GM23338 (cell line): ENCODE data around the gene RAD23B. TPM values are rescaled to one million over a fixed set of nuclear protein-coding genes. Genes with fewer than 3 reads are reported as not detected.

ENCODE experiments used
- ATAC-seq: fragments of 200-7000 bp; cut with Tn5 transposase; 3 replicates; pipeline ENCODE4 v1.9.1; 2020
- DNase-seq: peaks from one replicate; pipeline ENCODE4 v3.0.0-alpha.2; 2015; ENCODE audit warnings: low spot score
- H2AFZ ChIP-seq: fragments of 200-600 bp; sonication (generic); 2 replicates; pipeline ENCODE4 v1.8.0; 2016; ENCODE audit warnings: antibody characterized with exemption, mild to moderate bottlenecking, moderate library complexity
- H3F3A ChIP-seq: fragments of 200-600 bp; sonication (generic); replicated peaks from 2 replicates; pipeline ENCODE4 v1.8.0; 2017; ENCODE audit warnings: antibody characterized with exemption, mixed run types, low read depth
- H3K27ac ChIP-seq: fragments of 200-600 bp; sonication (generic); 2 replicates; pipeline ENCODE4 v1.6.1; 2016; ENCODE audit warnings: low read depth
- H3K27me3 ChIP-seq: fragments of 200-600 bp; sonication (generic); 2 replicates; pipeline ENCODE4 v1.8.0; 2016; ENCODE audit warnings: mild to moderate bottlenecking, mixed run types, moderate library complexity; ENCODE audit not compliant: insufficient read depth
- H3K36me3 ChIP-seq: fragments of 200-600 bp; sonication (generic); 2 replicates; pipeline ENCODE4 v1.8.0; 2016; ENCODE audit warnings: mild to moderate bottlenecking; ENCODE audit not compliant: insufficient read depth
- H3K4me1 ChIP-seq: fragments of 200-600 bp; sonication (generic); 2 replicates; pipeline ENCODE4 v1.8.0; 2016; ENCODE audit warnings: mild to moderate bottlenecking, moderate library complexity; ENCODE audit not compliant: insufficient read depth
- H3K4me2 ChIP-seq: fragments of 200-600 bp; sonication (generic); 2 replicates; pipeline ENCODE4 v1.7.1; 2017; ENCODE audit warnings: mixed run types
- H3K4me3 ChIP-seq: fragments of 200-600 bp; sonication (generic); 2 replicates; pipeline ENCODE4 v1.6.1; 2016; ENCODE audit warnings: mixed run types
- H3K79me2 ChIP-seq: fragments of 200-600 bp; sonication (generic); replicated peaks from 2 replicates; pipeline ENCODE4 v1.8.0; 2017; ENCODE audit warnings: mild to moderate bottlenecking; ENCODE audit not compliant: insufficient read depth
- H3K9me2 ChIP-seq: fragments of 200-600 bp; sonication (generic); 2 replicates; pipeline ENCODE4 v1.8.0; 2017; ENCODE audit not compliant: insufficient read depth
- H4K20me1 ChIP-seq: fragments of 200-600 bp; sonication (generic); replicated peaks from 2 replicates; pipeline ENCODE4 v1.8.0; 2017; ENCODE audit warnings: mild to moderate bottlenecking; ENCODE audit not compliant: insufficient read depth
- H3K27ac Mint-ChIP-seq: 2 replicates; pipeline ENCODE4 v1.8.0; 2020; ENCODE audit warnings: inconsistent platforms, mild to moderate bottlenecking, moderate library complexity, mixed read lengths
- H3K27me3 Mint-ChIP-seq: 3 replicates; pipeline ENCODE4 v1.8.0; 2022; ENCODE audit warnings: low read depth, mild to moderate bottlenecking, moderate library complexity, mixed read lengths, inconsistent platforms; ENCODE audit not compliant: insufficient read depth, poor library complexity
- H3K36me3 Mint-ChIP-seq: 3 replicates; pipeline ENCODE4 v1.8.0; 2021; ENCODE audit warnings: low read depth, mild to moderate bottlenecking, inconsistent platforms, moderate library complexity, mixed read lengths
- H3K4me1 Mint-ChIP-seq: 3 replicates; pipeline ENCODE4 v1.8.0; 2020; ENCODE audit warnings: mild to moderate bottlenecking, inconsistent platforms, mixed read lengths
- H3K4me3 Mint-ChIP-seq: 3 replicates; pipeline ENCODE4 v1.8.0; 2021; ENCODE audit warnings: moderate library complexity, mild to moderate bottlenecking, inconsistent platforms, mixed read lengths
- H3K9me3 Mint-ChIP-seq: 3 replicates; pipeline ENCODE4 v1.8.0; 2020; ENCODE audit warnings: moderate library complexity, mild to moderate bottlenecking, inconsistent platforms, mixed read lengths
- CREB1 ChIP-seq: fragments of 250-450 bp; sonication (Bioruptor Pico); IDR thresholded peaks from 2 replicates; pipeline ENCODE4 v1.5.0; 2020; ENCODE audit warnings: low read depth, mild to moderate bottlenecking, moderate library complexity
- CTCF ChIP-seq, 2 experiments: fragments of 200-600 bp in 1 of 2; sonication (generic) in 1 of 2; conservative IDR thresholded peaks; 2 replicates each; pipeline versions ENCODE4 v1.5.1 to v1.6.1; 2016 to 2017; ENCODE audit warnings: antibody characterized with exemption in 2 of 2, low read depth in 2 of 2, mild to moderate bottlenecking in 2 of 2, moderate library complexity in 1 of 2
- ETS1 ChIP-seq: IDR thresholded peaks from 2 replicates; pipeline ENCODE4 v1.6.1; 2016; ENCODE audit warnings: antibody characterized with exemption
- EZH2 ChIP-seq: fragments of 200-600 bp; sonication (generic); IDR thresholded peaks from one replicate; pipeline ENCODE4 v1.8.0; 2017; ENCODE audit warnings: antibody characterized with exemption, mild to moderate bottlenecking, low read depth; ENCODE audit not compliant: unreplicated experiment
- EZH2phosphoT487 ChIP-seq: fragments of 200-600 bp; sonication (generic); IDR thresholded peaks from one replicate; pipeline ENCODE4 v1.8.1; 2018; ENCODE audit warnings: antibody characterized with exemption; ENCODE audit not compliant: unreplicated experiment
- JUNB ChIP-seq: IDR thresholded peaks from one replicate; pipeline ENCODE4 v1.6.1; 2016; ENCODE audit warnings: antibody characterized with exemption; ENCODE audit not compliant: unreplicated experiment
- NANOG ChIP-seq: IDR thresholded peaks from 2 replicates; pipeline ENCODE4 v1.6.1; 2016; ENCODE audit warnings: antibody characterized with exemption, borderline replicate concordance
- POLR2AphosphoS5 ChIP-seq: IDR thresholded peaks from 2 replicates; pipeline ENCODE4 v1.6.1; 2016; ENCODE audit warnings: antibody characterized with exemption, low read depth
- REST ChIP-seq: IDR thresholded peaks from one replicate; pipeline ENCODE4 v1.6.1; 2018; ENCODE audit warnings: antibody characterized with exemption; ENCODE audit not compliant: unreplicated experiment
- STAT1 ChIP-seq: IDR thresholded peaks from one replicate; pipeline ENCODE4 v1.6.1; 2016; ENCODE audit warnings: antibody characterized with exemption; ENCODE audit not compliant: unreplicated experiment
- ZNF114 ChIP-seq: fragments of 250-450 bp; sonication (Bioruptor Pico); IDR thresholded peaks from 2 replicates; pipeline ENCODE4 v1.5.0; 2020; ENCODE audit warnings: mild to moderate bottlenecking, moderate library complexity
- ZNF331 ChIP-seq: fragments of 250-450 bp; sonication (Bioruptor Pico); IDR thresholded peaks from 2 replicates; pipeline ENCODE4 v1.5.0; 2020; ENCODE audit warnings: low read depth, mild to moderate bottlenecking, moderate library complexity
- ZNF462 ChIP-seq: fragments of 250-450 bp; sonication (Bioruptor Pico); IDR thresholded peaks from 2 replicates; pipeline ENCODE4 v1.5.0; 2020; ENCODE audit warnings: mild to moderate bottlenecking, moderate library complexity
- polyA plus RNA-seq: library from polyadenylated mRNA; unstranded; fragments of >200 nt; fragmentation: Nextera tagmentation; extraction: Ambion mirVana; gene quantifications from 2 replicates; pipeline ENCODE4 v1.2.1, GENCODE V29; 2016
- total RNA-seq: library from RNA; depleted of rRNA; stranded (reverse); fragments of >200 nt; shearing (Covaris generic); gene quantifications from 2 replicates; pipeline ENCODE4 v1.2.3, GENCODE V29; 2014

Gene RAD23B
- total and polyA plus RNA-seq, 2 experiments from 2014 or later: 31.1 to 137 TPM

- H3F3A ChIP-seq: no peaks in the 10 kb centered on the region
- Mint-ChIP-seq H3K36me3 (no peaks in the 10 kb centered on the region), H3K27ac (no peak overlapping the region), H3K27me3 (peaks cover 2% of the 10 kb centered on the region), H3K4me3 (no peak overlapping the region), H3K9me3 (no peaks in the 10 kb centered on the region), H3K4me1 (peaks cover 6% of the 10 kb centered on the region)
- H3K4me2 ChIP-seq: no peak overlapping the region
- no peaks in the 10 kb centered on the region for H3K36me3 ChIP-seq
- no peaks in the 10 kb centered on the region for H3K79me2 ChIP-seq
- no peak overlapping the region for H3K4me3 ChIP-seq
- TF ChIP-seq CTCF (conservative IDR thresholded peaks at IDR 0.05; ENCODE audit: low read depth in 2 of 2): no peak
- no peak for TF ChIP-seq ETS1
- TF ChIP-seq NANOG: no peak
- TF ChIP-seq STAT1: no peak
- no peak for TF ChIP-seq EZH2
- TF ChIP-seq ZNF114 (CRISPR knock-in tag): no peak
- TF ChIP-seq JUNB: no peak
- no peak for TF ChIP-seq POLR2AphosphoS5
- no peak for TF ChIP-seq REST
- no peak for TF ChIP-seq EZH2phosphoT487
- no peak for TF ChIP-seq ZNF331
- no peak for TF ChIP-seq ZNF462 (CRISPR knock-in tag)
- no peak for TF ChIP-seq CREB1 (CRISPR knock-in tag)
- no peaks in the 10 kb centered on the region for H4K20me1 ChIP-seq
- H3K27me3 ChIP-seq: no peaks in the 10 kb centered on the region
- H3K4me1 ChIP-seq: no peaks in the 10 kb centered on the region
- no peak overlapping the region for H2AFZ ChIP-seq
- H3K9me2 ChIP-seq: no peaks in the 10 kb centered on the region
- ATAC-seq (no peak), DNase-seq (no peak)
- H3K27ac ChIP-seq: no peak overlapping the region
Measured at GRCh38 chr9:107360098-107360497, 77.0 kb downstream of the RAD23B start.
